Measurements from ENCODE around the gene SESN3.

- TF ChIP-seq CTCF (IDR thresholded peaks at IDR 0.05) (no peak), POLR2A (IDR thresholded peaks at IDR 0.05) (no peak), POLR2AphosphoS5 (IDR thresholded peaks at IDR 0.05) (no peak)
Measured at GRCh38 chr11:95253141-95253540, 22.1 kb upstream of the SESN3 start.
